Measurements from ENCODE around the gene CTRB2.
A peak's percentile ranks its signal among the peaks of the same experiment; 100 is the strongest.
"Not testable (repeated sequence)": the region's sequence is repeated elsewhere in the genome, so short reads cannot be mapped to it uniquely, and the experiment has no call there.

CTRB2 gene

GRCh38 chr16:75226550-75227360 is 19.8 kb upstream of the CTRB2 start:
- no peak for DNase-seq (ENCODE audit: low spot score)

GRCh38 chr16:75225678-75226515 is 18.9 kb upstream of the CTRB2 start:
- no peak for DNase-seq (ENCODE audit: low spot score)

DNA sequence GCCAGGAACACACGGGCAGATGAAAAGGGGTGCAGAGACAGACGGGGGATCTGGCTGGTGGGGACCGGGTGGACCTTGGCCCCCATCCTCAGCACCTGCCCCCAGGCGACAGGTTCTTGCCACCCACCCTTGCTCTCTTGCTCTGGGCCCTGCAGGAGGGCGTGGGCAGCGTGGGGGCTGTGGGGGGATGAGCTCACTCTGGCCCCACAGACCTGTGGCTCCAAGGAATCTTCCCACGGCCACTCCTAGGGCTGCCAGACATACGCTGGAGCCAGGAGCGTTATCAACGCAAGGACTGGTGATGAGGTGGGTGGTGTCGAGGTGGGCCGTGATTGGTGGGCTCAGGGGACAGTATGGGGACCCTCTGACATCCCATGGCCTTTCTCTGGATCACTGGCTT is 18.1 kb upstream of the CTRB2 start:
- no peak for DNase-seq (ENCODE audit: low spot score)

DNA sequence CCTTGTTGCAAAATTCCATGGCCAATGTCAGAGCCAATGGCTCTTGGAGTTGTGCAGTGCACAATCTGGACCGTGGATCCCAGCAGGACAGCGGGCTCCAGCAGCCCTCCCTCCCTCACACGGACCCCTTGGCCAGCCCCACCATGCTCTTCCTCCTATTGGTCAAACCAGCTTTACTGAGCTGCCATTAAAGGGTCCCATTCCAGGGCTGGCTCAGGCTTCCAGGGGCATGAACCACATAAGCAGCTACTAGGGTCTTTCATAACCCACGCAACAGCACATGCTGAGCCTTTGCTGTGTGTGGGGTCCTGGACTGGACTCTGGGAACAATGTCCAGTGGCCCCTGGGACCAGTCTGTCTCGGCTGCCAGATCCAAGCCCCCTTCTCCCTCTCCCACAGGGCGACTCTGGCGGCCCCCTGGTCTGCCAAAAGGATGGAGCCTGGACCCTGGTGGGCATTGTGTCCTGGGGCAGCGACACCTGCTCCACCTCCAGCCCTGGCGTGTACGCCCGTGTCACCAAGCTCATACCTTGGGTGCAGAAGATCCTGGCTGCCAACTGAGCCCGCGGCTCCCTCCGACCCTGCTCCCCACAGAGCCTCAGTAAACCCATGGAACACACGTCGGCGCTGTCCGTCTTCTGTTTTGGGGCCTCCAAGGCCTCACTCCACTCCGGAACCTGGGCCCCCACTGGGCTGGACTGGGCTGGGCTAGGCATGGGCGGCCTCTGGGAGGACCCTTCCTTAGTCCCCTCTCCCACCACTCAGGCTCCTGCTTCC is 17.5 kb upstream of the CTRB2 start:
- DNase-seq (ENCODE audit: low spot score) = no peak

GRCh38 chr16:75223129-75223528 is 16.2 kb upstream of the CTRB2 start:
- DNase-seq (ENCODE audit: low spot score) = not testable (repeated sequence)

GRCh38 chr16:75222271-75222783 is 15.4 kb upstream of the CTRB2 start:
- no peak for DNase-seq (ENCODE audit: low spot score)

DNA sequence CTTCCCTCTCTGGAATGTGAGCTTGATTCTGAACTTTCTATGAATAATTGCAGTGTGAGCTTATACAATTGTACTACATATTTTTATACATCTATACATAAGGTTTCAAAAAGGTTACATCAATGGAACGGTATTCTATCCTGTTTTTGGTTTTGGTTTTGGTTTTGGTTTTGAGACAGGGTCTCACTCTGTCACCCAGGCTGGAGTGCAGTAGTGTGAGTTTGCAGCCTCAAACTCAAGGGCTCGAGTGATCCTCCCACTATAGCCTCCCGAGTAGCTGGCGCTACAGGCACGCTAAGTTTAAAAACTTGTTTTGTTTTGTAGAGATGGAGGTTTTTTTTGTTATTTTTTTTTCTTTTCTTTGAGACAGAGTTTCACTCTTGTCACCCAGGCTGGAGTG is 12.9 kb upstream of the CTRB2 start:
- DNase-seq (ENCODE audit: low spot score) = no peak

DNA sequence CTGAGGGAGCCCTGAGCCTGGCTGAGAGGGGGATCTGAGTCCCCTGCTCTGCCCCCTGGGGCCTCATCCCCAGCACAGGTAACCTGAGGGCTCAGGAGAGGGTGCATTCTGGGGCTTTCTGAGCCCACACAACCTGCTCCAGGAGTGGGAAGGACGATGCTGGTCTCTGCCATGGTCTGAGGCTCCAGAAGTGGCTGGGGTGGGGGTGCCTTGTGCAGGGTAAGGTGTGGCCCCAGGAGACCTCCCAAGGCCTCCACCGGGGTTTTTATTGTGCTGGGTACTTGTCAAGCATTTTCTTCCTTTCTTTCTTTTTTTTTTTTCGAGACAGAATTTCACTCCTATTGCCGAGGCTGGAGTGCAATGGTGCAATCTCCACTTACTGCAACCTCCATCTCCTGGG is 12.1 kb upstream of the CTRB2 start:
- DNase-seq (ENCODE audit: low spot score) = no peak

DNA sequence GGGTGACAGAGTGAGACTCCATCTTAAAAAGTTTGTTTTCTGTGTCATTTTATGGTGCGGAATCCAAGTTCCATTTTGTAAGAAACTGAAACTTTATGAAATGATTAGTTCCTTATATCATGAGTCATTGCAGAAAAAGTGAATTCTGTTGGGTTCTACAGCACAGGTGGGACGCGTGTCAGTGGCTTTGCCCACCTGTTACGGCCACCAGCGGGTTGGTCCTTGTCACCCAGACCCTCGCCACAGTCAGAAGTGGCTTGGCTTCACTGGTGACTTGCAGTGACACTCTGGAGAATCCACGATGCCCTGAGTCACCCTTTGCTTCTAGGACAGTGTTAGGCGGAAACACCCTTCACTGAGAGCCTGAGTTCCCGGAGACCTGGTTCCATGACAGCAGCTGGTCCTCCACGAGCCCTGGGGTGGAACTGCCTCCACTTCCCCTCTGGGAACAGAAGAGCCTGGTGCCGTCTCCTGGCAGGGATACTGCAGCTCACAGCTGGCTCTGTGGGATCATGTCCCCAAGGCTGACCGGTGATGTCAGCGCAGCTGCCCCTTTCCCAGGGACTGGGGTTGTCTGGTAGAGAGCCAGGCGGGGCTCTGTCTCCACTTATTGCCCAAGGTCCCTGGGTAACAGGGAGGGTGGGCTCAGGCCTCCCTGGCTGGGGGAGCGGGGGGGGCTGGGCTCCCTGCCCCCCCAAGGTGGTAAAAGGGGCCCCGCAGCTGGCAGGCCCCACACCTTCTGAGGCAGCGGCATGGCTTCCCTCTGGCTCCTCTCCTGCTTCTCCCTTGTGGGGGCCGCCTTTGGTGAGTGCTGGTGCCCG is 11.5 kb upstream of the CTRB2 start, which contains the start of gene CTRB1:
TSS of gene CTRB1 (plus strand) at position 733 of the 821 bp plus-strand sequence. CDS start at position 753, 20 bp downstream.
- DNase-seq (ENCODE audit: low spot score) = peak; percentile 73

- no peak for DNase-seq (ENCODE audit: low spot score)
Observed at GRCh38 chr16:75217389-75217851, 10.5 kb upstream of the CTRB2 start.

GRCh38 chr16:75216576-75216975 is 9.6 kb upstream of the CTRB2 start:
- no peak for DNase-seq (ENCODE audit: low spot score)

DNA sequence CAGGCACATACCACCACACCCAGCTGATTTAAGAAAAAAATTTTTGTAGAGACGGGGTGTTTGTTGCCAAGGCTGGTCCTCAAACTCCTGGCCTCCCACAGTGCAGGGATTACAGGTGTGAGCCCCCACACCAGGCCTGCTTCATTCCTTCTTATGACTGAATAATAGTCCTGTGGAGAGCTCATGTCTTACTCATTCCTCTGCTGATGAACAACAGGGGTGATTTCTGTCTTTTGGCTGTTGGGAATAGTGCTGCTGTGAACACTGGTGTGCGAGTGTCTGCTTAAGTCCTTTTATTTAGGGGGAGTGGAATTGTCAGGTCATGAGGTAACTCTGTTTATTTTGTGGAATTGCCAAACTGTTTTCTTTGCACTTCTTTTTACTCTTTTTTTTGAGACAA is 9.2 kb upstream of the CTRB2 start:
- DNase-seq (ENCODE audit: low spot score) = no peak

DNA sequence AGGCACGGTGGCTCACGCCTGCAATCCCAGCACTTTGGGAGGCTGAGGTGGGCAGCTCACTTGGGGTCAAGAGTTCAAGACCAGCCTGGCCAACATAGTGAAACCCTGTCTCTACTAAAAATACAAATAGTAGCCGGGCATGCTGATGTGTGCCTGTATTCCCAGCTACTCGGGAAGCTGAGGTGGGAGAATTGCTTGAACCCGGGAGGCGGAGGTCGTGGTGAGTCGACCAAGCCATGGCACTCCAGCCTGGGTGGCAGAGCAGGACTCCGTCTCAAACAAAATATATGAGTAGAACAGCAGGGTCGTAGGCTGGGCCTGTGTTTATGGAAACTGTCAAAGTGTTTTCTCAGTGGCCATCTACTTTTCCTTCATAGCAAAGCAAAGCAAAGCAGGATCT is 4.3 kb upstream of the CTRB2 start:
- not testable (repeated sequence) for DNase-seq (ENCODE audit: low spot score)

- no peak for DNase-seq (ENCODE audit: low spot score)
Observed at GRCh38 chr16:75209944-75210343, 3.0 kb upstream of the CTRB2 start.

- DNase-seq (ENCODE audit: low spot score) = not testable (repeated sequence)
Observed at GRCh38 chr16:75209514-75209913, 2.6 kb upstream of the CTRB2 start.

- no peak for DNase-seq (ENCODE audit: low spot score)
Observed at GRCh38 chr16:75208861-75209505, 2.0 kb upstream of the CTRB2 start.

GRCh38 chr16:75208242-75208825 is 1.4 kb upstream of the CTRB2 start:
- no peak for DNase-seq (ENCODE audit: low spot score)

DNA sequence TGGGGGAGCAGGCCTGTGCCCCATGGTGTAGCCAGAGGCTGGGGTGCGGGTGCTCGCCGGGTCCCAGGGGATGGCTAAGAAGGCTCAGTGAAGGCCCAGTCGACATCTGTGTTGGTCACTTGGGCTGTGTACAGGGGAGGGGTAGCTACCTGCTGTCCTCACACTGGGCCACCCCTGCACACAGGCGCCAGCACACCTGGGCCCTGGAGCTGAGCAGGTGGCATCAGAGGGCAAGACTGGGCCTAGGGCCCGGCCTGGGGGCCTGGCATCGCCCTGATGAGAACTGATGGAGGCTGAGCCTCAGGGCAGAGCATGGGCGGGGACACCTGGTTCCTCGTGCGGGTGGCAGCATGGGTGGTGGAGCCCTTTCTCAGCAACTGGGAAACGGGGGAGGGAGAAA is 870 bp upstream of the CTRB2 start:
- DNase-seq (ENCODE audit: low spot score) = no peak

GRCh38 chr16:75205961-75206748 is 806 bp downstream of the CTRB2 start:
- DNase-seq (ENCODE audit: low spot score) = not testable (repeated sequence)

Measured in globus pallidus (tissue), 1 donor.